HG03565 (cell line): Measurements from ENCODE around the gene GNGT2.

ENCODE experiments used
- ATAC-seq: cut with Tn5 transposase; IDR thresholded peaks from one replicate; pipeline ENCODE4 v1.9.1; 2021; ENCODE audit warnings: mild to moderate bottlenecking, moderate library complexity; ENCODE audit not compliant: unreplicated experiment

The GNGT2 gene

GRCh38 chr17:49210158-49211029 is at the start of gene GNGT2, which contains the start of gene ABI3:
Gene GNGT2, minus strand, starts transcription at chr17:49210574. Its CDS starts 3,152 bp downstream, at chr17:49207422.
Gene ABI3, plus strand, starts transcription at chr17:49210707. Its CDS starts 18 bp downstream, at chr17:49210725.
- ATAC-seq, result peak; percentile 72

GRCh38 chr17:49259663-49260010 is 49.3 kb upstream of the GNGT2 start:
- no peak for ATAC-seq

- no peak for ATAC-seq
These were observed 48.0 kb upstream of the GNGT2 start for GRCh38 chr17:49258394-49258793.

- no peak for ATAC-seq
These were observed 44.8 kb upstream of the GNGT2 start for GRCh38 chr17:49255125-49255524.

GRCh38 chr17:49254066-49254465 is 43.7 kb upstream of the GNGT2 start:
- no peak for ATAC-seq

- no peak for ATAC-seq
These were observed 41.8 kb upstream of the GNGT2 start for GRCh38 chr17:49252148-49252695.

- no peak for ATAC-seq
These were observed 39.6 kb upstream of the GNGT2 start for GRCh38 chr17:49249890-49250522.

GRCh38 chr17:49249292-49249794 is 39.0 kb upstream of the GNGT2 start:
- no peak for ATAC-seq

- ATAC-seq, result no peak
These were observed 37.6 kb upstream of the GNGT2 start for GRCh38 chr17:49247944-49248343.

- no peak for ATAC-seq
These were observed 34.5 kb upstream of the GNGT2 start for GRCh38 chr17:49244839-49245238.

GRCh38 chr17:49242813-49243212 is 32.4 kb upstream of the GNGT2 start:
- no peak for ATAC-seq

- no peak for ATAC-seq
These were observed 31.5 kb upstream of the GNGT2 start for GRCh38 chr17:49241692-49242397.

GRCh38 chr17:49241040-49241439 is 30.7 kb upstream of the GNGT2 start:
- no peak for ATAC-seq

- ATAC-seq, result no peak
These were observed 30.2 kb upstream of the GNGT2 start for GRCh38 chr17:49240619-49241018.

GRCh38 chr17:49239963-49240362 is 29.6 kb upstream of the GNGT2 start:
- ATAC-seq, result no peak

GRCh38 chr17:49235896-49236295 is 25.5 kb upstream of the GNGT2 start:
- ATAC-seq, result no peak

GRCh38 chr17:49234509-49235080 is 24.2 kb upstream of the GNGT2 start:
- no peak for ATAC-seq

- ATAC-seq, result no peak
These were observed 21.2 kb upstream of the GNGT2 start for GRCh38 chr17:49231563-49231894.

GRCh38 chr17:49230636-49231562 is 20.5 kb upstream of the GNGT2 start, which contains the start of gene PHOSPHO1:
Gene PHOSPHO1, minus strand, starts transcription at chr17:49230787. Its CDS starts 4,096 bp downstream, at chr17:49226691.
- ATAC-seq, result peak; percentile 83
